ENCODE measurements around the gene SCGB1D1.

SCGB1D1 gene

DNA sequence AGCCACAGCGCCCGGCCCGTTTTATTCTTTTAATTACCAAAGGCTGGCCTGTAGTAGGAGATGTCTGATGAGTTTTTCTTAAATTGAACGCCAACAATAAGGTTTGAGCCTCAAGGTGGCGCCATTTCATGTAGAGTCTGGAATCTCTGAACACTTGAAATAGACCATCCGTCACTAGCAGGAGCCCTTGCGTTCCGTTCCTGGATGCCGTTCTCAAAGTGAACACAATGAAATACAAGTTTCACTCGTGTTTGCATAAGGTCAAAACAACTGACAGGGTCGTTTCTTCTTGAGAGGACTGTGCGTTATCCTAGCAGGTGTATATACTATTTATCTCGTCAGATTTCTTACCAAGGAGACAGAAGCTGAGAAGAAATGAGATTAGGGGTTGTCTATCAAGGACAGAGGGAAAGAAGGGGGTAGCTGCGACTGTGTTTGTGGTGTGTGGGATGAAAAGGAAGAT lies 18.7 kb upstream of the SCGB1D1 start:
- no peaks in the 10 kb centered on the region for H3K4me1 ChIP-seq
- H2AFZ ChIP-seq = peak overlapping the region; percentile 16
- TF ChIP-seq, protein P1, sequence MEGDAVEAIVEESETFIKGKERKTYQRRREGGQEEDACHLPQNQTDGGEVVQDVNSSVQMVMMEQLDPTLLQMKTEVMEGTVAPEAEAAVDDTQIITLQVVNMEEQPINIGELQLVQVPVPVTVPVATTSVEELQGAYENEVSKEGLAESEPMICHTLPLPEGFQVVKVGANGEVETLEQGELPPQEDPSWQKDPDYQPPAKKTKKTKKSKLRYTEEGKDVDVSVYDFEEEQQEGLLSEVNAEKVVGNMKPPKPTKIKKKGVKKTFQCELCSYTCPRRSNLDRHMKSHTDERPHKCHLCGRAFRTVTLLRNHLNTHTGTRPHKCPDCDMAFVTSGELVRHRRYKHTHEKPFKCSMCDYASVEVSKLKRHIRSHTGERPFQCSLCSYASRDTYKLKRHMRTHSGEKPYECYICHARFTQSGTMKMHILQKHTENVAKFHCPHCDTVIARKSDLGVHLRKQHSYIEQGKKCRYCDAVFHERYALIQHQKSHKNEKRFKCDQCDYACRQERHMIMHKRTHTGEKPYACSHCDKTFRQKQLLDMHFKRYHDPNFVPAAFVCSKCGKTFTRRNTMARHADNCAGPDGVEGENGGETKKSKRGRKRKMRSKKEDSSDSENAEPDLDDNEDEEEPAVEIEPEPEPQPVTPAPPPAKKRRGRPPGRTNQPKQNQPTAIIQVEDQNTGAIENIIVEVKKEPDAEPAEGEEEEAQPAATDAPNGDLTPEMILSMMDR (IDR thresholded peaks at IDR 0.05) = peak; percentile 50
- no peak overlapping the region for H3K27ac ChIP-seq
- H3K4me3 ChIP-seq (ENCODE audit: low read depth, low read length) = no peak overlapping the region
- no peaks in the 10 kb centered on the region for H3K9me3 ChIP-seq (ENCODE audit: control insufficient read depth, low read length)
- no peaks in the 10 kb centered on the region for H3K36me3 ChIP-seq (ENCODE audit: control insufficient read depth, insufficient read depth, low read length)
- H3K27me3 ChIP-seq (ENCODE audit: control insufficient read depth, insufficient read depth, low read length) = no peaks in the 10 kb centered on the region
- no peak overlapping the region for H3K4me2 ChIP-seq (ENCODE audit: low read length)
- H3K9ac ChIP-seq = no peak overlapping the region
- no peaks in the 10 kb centered on the region for H3K79me2 ChIP-seq

DNA sequence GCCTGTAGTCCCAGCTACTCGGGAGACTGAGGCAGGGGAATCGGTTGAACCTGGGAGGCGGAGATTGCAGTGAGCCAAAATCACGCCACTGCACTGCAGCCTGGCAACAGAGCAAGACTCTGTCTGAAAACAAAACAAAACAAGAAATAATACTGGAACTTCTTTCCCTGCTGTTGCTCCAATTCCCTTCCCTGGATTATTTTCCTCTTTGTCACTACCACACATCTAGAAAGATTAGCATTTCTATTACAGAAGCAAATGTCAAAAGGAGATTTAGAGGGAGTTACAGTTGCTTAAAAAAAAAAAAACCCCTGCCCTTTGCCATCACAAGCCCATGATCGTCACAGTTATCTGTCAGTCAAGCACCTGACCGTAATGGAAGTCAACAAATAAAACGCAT lies 17.7 kb upstream of the SCGB1D1 start:
- H3K9me3 ChIP-seq (ENCODE audit: control insufficient read depth, low read length) = no peaks in the 10 kb centered on the region
- no peak overlapping the region for H3K4me3 ChIP-seq (ENCODE audit: low read depth, low read length)
- no peak overlapping the region for H3K4me2 ChIP-seq (ENCODE audit: low read length)
- no peaks in the 10 kb centered on the region for H3K27me3 ChIP-seq (ENCODE audit: control insufficient read depth, insufficient read depth, low read length)
- H3K9ac ChIP-seq = no peak overlapping the region
- no peak overlapping the region for H3K27ac ChIP-seq
- no peak overlapping the region for H2AFZ ChIP-seq
- TF ChIP-seq, protein P1 (IDR thresholded peaks at IDR 0.05) = no peak
- no peaks in the 10 kb centered on the region for H3K79me2 ChIP-seq
- no peaks in the 10 kb centered on the region for H3K36me3 ChIP-seq (ENCODE audit: control insufficient read depth, insufficient read depth, low read length)
- H3K4me1 ChIP-seq = no peaks in the 10 kb centered on the region

DNA sequence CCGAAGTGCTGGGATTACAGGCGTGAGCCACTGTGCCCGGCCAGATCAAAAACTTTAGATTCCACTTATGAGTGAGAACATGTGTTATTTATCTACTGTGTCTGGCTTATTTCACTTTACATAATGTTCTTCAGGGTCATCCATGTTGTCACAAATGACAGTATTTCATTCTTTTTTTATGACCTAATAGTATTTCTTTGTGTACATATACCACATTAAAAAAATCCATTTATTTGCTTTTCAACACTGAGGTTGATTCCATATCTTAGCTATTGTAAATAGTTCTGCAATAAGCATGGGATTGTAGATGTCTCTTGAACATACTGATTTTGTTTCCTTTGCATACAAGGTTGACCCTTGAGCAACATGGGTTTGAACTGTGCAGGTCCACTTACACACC lies 13.2 kb upstream of the SCGB1D1 start:
- TF ChIP-seq, protein P1 (IDR thresholded peaks at IDR 0.05) = no peak
- Histone ChIP-seq H3K4me1 (no peaks in the 10 kb centered on the region), H3K4me2 (ENCODE audit: low read length) (no peak overlapping the region), H3K4me3 (ENCODE audit: low read depth, low read length) (no peak overlapping the region), H3K27me3 (ENCODE audit: control insufficient read depth, insufficient read depth, low read length) (no peaks in the 10 kb centered on the region), H3K79me2 (no peaks in the 10 kb centered on the region), H2AFZ (no peak overlapping the region), H3K27ac (no peak overlapping the region), H3K9ac (no peak overlapping the region), H3K9me3 (ENCODE audit: control insufficient read depth, low read length) (no peaks in the 10 kb centered on the region), H3K36me3 (ENCODE audit: control insufficient read depth, insufficient read depth, low read length) (no peaks in the 10 kb centered on the region)

DNA sequence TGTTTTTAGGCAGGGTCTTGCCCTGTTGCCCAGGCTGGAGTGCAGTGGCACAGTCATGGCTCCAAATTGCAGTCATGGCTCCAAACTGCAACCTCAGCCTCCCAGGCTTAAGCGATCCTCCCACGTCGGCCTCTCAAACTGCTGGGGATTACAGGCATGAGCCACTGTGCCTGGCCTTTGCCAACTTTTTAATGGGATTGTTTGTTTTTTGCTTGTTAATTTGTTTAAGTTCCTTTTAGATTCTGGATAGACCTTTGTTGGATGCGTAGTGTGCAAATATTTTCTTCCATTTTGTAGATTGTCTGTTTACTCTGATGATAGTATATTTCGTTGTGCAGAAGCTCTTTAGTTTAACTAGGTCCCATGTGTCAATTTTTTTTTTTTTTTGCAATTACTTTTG lies 10.0 kb upstream of the SCGB1D1 start:
- Histone ChIP-seq H3K27ac (no peak overlapping the region), H2AFZ (no peak overlapping the region), H3K4me2 (ENCODE audit: low read length) (no peak overlapping the region), H3K9me3 (ENCODE audit: control insufficient read depth, low read length) (no peaks in the 10 kb centered on the region), H3K27me3 (ENCODE audit: control insufficient read depth, insufficient read depth, low read length) (no peaks in the 10 kb centered on the region), H3K4me1 (no peaks in the 10 kb centered on the region), H3K79me2 (no peaks in the 10 kb centered on the region), H3K4me3 (ENCODE audit: low read depth, low read length) (no peak overlapping the region), H3K9ac (no peak overlapping the region), H3K36me3 (ENCODE audit: control insufficient read depth, insufficient read depth, low read length) (no peaks in the 10 kb centered on the region)
- TF ChIP-seq, protein P1 (IDR thresholded peaks at IDR 0.05) = no peak

DNA sequence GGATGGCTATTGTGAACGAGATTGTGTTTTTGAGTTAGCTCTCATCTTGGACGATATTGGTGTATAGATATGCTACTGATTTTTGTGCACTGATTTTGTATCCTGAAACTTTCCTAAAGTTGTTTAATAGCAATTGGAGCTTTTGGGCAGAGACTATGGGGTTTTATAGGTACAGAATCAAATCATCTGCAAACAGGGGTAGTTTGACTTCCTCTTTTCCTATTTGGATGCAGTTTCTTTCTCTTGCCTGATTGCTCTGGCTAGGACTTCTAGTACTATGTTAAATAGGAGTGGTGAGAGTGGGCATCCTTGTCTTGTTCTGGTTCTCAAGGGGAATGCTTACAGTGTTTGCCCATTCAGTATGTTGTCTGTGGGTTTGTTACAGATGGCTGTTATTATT lies 8.9 kb upstream of the SCGB1D1 start:
- no peaks in the 10 kb centered on the region for H3K9me3 ChIP-seq (ENCODE audit: control insufficient read depth, low read length)
- no peak overlapping the region for H3K4me2 ChIP-seq (ENCODE audit: low read length)
- no peak overlapping the region for H2AFZ ChIP-seq
- no peaks in the 10 kb centered on the region for H3K4me1 ChIP-seq
- no peaks in the 10 kb centered on the region for H3K36me3 ChIP-seq (ENCODE audit: control insufficient read depth, insufficient read depth, low read length)
- H3K27me3 ChIP-seq (ENCODE audit: control insufficient read depth, insufficient read depth, low read length) = no peaks in the 10 kb centered on the region
- H3K27ac ChIP-seq = no peak overlapping the region
- no peak overlapping the region for H3K4me3 ChIP-seq (ENCODE audit: low read depth, low read length)
- TF ChIP-seq, protein P1 (IDR thresholded peaks at IDR 0.05) = no peak
- no peak overlapping the region for H3K9ac ChIP-seq
- no peaks in the 10 kb centered on the region for H3K79me2 ChIP-seq

Measured in parathyroid adenoma (tissue), 2 donors.